ENCODE data around the gene LAMB3.

Gene LAMB3

DNA sequence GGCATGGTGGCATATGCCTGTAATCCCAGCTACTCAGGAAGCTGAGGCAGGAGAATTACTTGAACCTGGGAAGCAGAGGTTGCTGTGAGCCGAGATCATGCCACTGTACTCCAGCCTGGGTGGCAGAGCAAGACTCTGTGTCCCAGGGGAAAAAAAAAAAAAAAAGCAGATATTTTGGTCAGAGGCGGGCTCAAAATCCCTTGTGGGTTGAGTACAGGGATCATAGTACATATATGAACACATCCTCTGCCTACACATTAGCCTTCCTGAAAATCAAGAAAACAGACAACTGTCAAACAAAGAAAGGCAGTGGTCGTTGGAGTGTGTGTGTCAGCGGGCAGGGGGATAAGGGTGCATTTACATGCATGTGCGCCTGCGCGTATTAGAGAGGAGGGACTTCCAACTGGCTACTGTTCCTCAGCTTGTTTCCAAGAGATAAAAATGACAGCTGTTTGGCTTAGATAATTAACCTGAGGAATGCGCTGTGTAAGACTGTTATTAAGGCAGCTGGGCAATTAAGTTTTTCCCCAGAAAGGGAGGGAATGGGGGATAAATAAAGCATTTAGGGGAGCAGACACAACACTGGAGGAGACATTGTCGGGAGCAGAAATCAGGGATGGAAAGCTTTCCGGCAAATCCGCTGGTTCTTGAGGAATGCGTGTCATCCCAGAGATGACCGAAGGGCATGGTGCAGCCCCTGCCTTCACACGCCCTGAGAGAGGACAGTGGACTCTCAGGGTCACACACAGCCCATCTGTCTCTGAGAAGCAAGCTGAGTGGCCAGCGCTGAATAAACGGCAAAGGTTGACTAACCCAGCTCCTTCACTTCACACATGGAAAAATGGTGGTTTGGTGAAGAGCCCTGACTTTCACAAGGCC is 6.4 kb downstream of the LAMB3 start:
- H3K27ac ChIP-seq, result no peak overlapping the region
- no peak for TF ChIP-seq ZFX (IDR thresholded peaks at IDR 0.05; ENCODE audit: borderline replicate concordance)
- TF ChIP-seq, protein P1, sequence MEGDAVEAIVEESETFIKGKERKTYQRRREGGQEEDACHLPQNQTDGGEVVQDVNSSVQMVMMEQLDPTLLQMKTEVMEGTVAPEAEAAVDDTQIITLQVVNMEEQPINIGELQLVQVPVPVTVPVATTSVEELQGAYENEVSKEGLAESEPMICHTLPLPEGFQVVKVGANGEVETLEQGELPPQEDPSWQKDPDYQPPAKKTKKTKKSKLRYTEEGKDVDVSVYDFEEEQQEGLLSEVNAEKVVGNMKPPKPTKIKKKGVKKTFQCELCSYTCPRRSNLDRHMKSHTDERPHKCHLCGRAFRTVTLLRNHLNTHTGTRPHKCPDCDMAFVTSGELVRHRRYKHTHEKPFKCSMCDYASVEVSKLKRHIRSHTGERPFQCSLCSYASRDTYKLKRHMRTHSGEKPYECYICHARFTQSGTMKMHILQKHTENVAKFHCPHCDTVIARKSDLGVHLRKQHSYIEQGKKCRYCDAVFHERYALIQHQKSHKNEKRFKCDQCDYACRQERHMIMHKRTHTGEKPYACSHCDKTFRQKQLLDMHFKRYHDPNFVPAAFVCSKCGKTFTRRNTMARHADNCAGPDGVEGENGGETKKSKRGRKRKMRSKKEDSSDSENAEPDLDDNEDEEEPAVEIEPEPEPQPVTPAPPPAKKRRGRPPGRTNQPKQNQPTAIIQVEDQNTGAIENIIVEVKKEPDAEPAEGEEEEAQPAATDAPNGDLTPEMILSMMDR (IDR thresholded peaks at IDR 0.05), result no peak

- H3K27ac ChIP-seq, result no peak overlapping the region
- TF ChIP-seq, protein P1 (IDR thresholded peaks at IDR 0.05), result no peak
- no peak for TF ChIP-seq ZFX (IDR thresholded peaks at IDR 0.05; ENCODE audit: borderline replicate concordance)
Measured at GRCh38 chr1:209643285-209644020, 8.8 kb downstream of the LAMB3 start.

GRCh38 chr1:209642816-209643215 is 9.4 kb downstream of the LAMB3 start:
- no peak overlapping the region for H3K27ac ChIP-seq
- TF ChIP-seq ZFX (IDR thresholded peaks at IDR 0.05; ENCODE audit: borderline replicate concordance), result no peak
- TF ChIP-seq, protein P1 (IDR thresholded peaks at IDR 0.05), result no peak

- H3K27ac ChIP-seq, result no peak overlapping the region
- no peak for TF ChIP-seq ZFX (IDR thresholded peaks at IDR 0.05; ENCODE audit: borderline replicate concordance)
- TF ChIP-seq, protein P1 (IDR thresholded peaks at IDR 0.05), result no peak
Measured at GRCh38 chr1:209641832-209642172, 10.4 kb downstream of the LAMB3 start.

DNA sequence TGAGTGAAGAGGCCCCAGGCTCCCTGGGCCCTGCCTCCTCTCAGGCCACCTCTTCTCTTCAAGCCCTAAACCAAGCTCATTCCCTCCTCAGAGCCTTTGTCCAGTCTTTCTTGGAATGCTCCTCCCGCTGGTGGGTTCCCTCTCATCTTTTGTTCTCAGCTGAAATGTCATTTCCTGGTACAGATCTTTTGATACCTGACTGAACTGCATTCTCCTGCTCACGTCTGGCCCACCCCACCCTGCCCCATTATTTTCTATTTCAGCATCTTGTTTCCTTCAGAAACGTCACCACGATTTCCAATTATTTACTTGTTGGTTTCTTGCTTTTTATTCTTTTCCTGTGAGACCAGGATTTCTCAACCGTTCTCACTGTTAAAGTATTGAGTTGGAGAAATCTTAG is 16.4 kb downstream of the LAMB3 start:
- TF ChIP-seq, protein P1 (IDR thresholded peaks at IDR 0.05), result no peak
- no peak for TF ChIP-seq ZFX (IDR thresholded peaks at IDR 0.05; ENCODE audit: borderline replicate concordance)
- H3K27ac ChIP-seq, result no peak overlapping the region

DNA sequence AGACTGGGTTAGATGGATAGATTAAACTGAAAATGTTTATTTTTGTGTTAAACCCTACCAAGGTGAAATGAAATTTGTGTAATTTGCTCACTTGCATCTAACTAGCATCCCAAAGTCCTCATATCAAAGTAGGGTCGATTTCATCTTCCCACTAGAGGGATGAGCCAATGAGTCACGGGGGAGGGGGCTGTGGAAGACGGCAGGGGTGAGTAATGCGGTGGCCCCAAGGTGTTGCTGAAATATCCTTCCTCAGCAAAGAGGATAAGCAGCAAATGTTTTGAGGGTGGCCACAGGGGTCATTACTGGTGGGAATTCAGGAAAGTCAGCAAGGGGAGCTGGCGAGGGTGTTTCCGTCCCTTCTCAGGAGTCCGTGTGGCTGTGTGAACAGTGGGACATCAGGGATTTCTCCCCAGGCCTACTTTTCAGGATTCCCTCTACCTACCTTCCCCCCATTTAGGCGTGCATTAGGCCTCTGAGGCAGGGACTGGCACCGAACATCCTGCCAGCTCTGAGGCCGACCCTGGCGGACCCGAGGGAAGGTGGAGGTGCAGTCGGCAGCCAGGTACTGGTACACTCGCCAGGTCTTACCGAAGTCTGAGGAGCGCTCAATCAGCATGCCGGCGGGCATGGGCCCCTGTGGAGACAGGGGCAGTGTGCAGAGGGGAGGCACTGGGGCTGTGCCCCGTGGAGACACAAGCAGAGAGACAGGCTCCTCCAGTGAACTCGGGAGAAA is 18.1 kb downstream of the LAMB3 start:
- TF ChIP-seq, protein P1 (IDR thresholded peaks at IDR 0.05), result no peak
- TF ChIP-seq ZFX (IDR thresholded peaks at IDR 0.05; ENCODE audit: borderline replicate concordance), result no peak
- no peak overlapping the region for H3K27ac ChIP-seq

Data from 22Rv1 (cell line).